GM19351 (cell line): ENCODE measurements around the gene NHLRC4.
"Not testable (repeated sequence)": the region's sequence is repeated elsewhere in the genome, so short reads cannot be mapped to it uniquely, and the experiment has no call there.

Experiments used
- ATAC-seq: cut with Tn5 transposase; IDR thresholded peaks from one replicate; pipeline ENCODE4 v1.9.1; 2021; ENCODE audit warnings: mild to moderate bottlenecking, moderate library complexity; ENCODE audit not compliant: unreplicated experiment

NHLRC4 gene

DNA sequence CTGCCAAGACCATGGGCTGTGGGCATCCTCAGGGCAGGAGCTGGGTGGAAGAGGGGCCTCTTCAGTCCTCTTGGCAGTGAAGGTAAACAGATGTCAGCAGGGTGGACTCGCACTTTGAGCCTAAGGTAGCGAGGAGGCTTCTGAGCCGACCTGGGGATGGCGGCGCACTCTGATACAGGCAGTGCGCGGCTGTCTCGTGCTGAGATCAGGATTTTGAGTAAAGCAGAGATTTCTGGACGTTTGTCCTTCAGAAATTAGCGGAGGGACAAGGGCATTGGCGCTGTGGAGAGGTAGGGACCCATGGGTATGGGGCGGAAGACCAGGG lies 29.9 kb downstream of the NHLRC4 start:
- ATAC-seq: no peak

- not testable (repeated sequence) for ATAC-seq
These were observed 30.9 kb downstream of the NHLRC4 start for GRCh38 chr16:597655-598054.

GRCh38 chr16:598823-599739 lies 32.3 kb downstream of the NHLRC4 start:
- no peak for ATAC-seq

- no peak for ATAC-seq
These were observed 34.0 kb downstream of the NHLRC4 start for GRCh38 chr16:600781-601180.

DNA sequence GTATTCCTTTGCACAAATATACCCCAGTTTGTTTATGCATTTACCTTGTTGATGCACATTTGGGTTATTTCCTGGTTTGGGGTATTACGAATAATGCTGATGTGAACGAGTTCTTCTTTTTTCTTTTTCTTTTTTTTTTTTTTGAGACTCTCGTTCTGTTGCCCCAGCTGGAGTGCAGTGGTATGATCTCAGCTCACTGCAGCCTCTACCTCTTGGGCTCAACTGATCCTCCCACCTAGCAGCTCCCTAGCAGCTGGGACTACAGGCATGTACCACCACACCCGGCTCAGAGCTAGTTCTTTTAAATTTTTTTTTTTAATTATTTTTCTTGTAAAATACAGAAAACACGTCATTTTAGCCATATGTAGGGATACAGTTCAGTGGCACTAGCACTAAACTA lies 37.1 kb downstream of the NHLRC4 start:
- no peak for ATAC-seq

- ATAC-seq: no peak
These were observed 40.0 kb downstream of the NHLRC4 start for GRCh38 chr16:606656-607307.

DNA sequence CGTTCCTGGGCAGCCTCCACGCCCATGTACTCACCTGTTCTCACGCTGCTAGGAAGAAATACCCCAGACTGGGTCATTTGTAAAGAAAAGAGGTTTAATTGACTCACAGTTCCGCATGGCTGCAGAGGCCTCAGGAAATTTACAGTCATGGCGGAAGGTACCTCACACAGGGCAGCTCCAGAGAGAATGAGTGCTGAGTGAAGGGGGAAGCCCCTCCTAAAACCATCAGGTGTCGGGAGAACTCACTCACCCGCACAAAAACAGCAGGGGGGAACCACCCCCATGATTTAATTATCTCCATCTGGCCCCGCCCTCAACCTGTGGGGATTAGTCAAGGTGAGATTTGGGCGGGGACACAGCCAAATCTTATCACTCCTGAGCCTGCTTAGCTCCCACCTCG lies 41.2 kb downstream of the NHLRC4 start:
- no peak for ATAC-seq

- no peak for ATAC-seq
These were observed 42.5 kb downstream of the NHLRC4 start for GRCh38 chr16:609316-609715.

- ATAC-seq: no peak
These were observed 43.2 kb downstream of the NHLRC4 start for GRCh38 chr16:609984-610383.

DNA sequence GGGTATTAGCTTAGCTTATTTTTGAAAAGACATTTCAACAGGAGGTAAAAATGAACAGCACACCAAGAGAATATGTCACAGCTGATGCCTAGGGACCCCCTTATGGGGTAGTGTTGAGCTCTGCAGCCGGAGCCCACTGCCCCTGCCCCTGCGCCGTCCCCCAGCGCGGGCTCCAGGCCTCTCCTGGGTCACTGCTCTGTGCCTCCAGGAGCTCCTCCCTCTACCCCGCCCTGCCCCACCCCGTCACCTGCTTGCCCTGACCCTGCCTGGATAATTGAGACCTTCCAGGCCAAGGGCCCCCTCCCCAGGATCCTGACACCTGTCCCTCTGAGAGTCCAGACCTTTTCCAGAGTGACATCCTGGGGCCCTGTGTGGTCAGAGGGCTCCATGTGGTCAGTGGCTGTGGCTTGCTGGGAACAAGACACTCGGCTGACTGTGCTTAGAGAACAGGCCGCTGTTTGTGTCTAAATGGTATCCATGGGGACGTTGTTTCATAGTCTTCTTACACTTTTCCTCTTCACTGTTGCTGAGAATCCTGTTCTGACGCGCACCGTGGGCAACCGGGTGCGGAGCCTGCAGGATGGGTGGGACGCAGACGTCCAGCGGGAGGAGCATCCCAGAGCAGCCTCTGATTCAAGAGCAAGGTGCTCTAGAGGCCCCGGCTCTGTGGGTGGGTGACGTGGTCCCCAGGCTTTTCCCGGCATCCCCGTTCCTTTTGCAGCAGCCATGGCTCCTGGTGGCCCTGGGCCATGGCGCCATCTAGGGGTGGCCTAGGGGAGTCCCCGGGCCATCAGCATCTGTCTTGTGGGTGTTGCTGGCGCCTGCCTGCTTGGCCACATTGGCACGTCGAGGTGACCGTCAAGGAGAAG lies 43.9 kb downstream of the NHLRC4 start:
- ATAC-seq: no peak

GRCh38 chr16:615122-615521 lies 48.3 kb downstream of the NHLRC4 start:
- ATAC-seq: no peak

DNA sequence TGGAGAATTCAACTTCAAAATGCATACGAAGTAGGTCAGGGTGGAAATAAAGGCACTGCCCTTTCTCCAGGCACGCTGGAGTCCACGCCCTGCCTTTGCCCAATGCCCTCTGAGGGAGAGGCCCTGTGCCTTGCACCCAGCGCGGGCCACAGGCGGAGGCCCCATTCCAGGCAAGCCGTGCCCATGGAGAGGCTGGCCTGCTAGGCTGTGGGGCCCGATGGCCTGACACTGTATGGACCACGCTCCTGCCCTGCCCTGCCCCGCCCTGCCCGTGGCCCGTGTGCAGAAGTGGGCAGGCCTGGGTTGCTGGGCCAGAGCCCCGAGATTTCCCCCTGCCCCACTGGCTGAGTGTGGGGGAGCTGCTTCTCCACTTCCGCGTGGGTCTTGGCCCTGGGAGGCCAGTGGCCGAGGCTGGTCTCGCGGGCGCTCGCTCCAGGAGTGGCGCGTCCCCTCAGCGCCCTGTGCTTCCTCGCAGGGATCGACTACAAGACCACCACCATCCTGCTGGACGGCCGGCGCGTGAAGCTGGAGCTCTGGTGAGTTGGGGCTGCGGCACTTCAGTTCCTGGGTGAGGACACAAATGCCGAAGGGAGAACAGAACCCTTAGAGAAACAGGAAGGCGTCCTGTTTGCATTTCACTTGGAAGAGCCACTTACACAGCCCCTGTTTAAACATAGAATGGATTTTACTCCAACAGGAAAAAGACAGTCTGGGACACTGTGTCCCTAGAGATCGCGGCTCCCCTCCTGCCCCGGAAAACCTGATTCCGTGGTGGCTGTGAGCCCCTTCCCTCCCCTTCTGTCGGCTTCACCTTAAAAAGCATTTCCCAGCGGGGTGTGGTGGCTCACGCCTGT lies 50.2 kb downstream of the NHLRC4 start:
- ATAC-seq: no peak

DNA sequence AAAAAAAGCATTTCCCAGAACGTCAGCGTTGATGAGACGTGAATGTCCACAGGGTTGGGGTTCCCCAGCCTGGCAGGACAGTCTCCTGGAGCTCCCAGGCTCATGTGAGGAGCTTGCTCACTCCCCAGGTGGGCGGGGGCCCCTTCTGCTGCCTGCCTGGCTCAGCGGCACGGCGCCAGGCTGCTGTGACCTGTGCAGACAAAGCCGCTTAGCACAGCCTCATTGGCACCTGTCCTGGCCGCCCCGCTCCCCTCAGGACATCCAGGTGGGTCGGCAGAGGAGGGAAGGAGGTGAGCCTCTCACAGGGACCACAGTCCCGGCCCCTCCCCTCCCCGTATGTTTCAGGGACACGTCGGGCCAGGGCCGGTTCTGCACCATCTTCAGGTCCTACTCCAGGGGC lies 51.0 kb downstream of the NHLRC4 start:
- ATAC-seq: no peak
